ENCODE measurements around the gene PILRA.
"Not testable (repeated sequence)": the region's sequence is repeated elsewhere in the genome, so short reads cannot be mapped to it uniquely, and the experiment has no call there.

Gene PILRA

DNA sequence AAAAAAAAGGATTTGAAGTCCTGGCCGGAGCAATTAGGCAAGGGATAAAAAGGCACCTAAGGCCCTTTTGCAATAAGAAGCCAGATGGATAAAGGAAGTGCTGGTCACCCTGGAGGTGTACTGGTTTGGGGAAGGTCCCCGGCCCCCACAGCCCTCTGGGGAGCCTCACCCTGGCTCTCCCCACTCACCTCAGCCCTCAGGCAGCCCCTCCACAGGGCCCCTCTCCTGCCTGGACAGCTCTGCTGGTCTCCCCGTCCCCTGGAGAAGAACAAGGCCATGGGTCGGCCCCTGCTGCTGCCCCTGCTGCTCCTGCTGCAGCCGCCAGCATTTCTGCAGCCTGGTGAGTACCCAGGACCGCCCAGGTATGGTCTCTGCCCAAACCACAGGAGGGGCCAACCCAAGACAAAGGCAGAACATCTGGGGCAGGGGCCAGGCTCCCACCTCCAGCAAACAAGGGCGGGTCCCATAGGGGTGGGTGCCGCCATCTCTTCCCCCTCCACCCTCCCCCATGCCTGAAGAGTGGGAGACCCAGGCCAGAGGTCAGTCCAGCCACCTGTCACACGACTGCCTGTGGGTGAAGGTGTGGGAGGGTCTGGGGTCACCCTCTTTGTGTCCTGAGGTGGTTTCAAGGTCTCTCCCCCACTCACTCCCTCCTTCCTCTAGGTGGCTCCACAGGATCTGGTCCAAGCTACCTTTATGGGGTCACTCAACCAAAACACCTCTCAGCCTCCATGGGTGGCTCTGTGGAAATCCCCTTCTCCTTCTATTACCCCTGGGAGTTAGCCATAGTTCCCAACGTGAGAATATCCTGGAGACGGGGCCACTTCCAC is 15.0 kb upstream of the PILRA start, which contains the start of gene PILRB:
PILRB (plus strand) TSS at position 91 of the 830 bp plus-strand sequence; CDS start at position 277, 186 bp downstream.
- DNase-seq: no peak

DNA sequence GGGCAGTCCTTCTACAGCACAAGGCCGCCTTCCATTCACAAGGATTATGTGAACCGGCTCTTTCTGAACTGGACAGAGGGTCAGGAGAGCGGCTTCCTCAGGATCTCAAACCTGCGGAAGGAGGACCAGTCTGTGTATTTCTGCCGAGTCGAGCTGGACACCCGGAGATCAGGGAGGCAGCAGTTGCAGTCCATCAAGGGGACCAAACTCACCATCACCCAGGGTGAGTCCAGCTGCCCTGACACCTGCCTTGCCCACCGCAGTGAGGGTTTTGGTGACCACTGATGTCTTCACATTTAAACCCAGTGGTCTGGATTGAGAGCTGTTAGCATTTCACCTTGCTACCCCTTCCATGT is 14.5 kb upstream of the PILRA start:
- DNase-seq: no peak

DNA sequence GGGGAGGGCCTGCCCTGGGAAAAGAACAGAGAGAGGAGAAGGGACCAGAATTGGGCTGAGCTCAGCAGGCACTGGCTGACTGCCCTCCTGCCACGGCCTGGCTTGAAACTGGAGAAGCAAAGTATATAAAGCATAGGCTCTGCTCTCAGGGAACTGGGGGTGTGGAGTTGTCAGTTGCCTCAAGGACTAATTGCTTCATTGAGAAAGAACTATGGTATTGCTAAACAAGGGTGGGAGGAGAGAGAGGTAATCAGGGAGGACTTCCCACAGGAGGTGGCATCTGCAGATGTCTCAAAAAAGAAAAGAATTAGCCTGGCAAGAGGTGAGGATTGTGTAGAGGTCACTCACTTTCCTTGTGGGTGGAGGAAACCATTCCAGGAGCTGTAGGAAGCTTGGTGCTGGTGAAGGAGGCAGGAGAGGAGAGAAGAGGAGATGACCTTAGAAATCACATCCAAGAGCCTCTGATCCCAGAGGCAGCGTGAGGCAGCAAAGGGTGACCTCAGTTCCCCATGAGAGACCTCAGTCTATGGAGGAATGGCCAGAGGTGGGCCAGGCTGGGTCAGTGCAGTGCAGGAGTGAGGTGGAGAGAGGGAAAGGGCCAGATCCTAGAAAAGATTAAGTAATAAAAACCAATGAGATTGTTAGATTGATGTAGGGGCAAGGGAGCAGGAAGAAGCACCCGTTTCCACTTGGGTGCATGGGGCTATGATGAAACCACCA is 13.0 kb upstream of the PILRA start:
- no peak for DNase-seq

DNA sequence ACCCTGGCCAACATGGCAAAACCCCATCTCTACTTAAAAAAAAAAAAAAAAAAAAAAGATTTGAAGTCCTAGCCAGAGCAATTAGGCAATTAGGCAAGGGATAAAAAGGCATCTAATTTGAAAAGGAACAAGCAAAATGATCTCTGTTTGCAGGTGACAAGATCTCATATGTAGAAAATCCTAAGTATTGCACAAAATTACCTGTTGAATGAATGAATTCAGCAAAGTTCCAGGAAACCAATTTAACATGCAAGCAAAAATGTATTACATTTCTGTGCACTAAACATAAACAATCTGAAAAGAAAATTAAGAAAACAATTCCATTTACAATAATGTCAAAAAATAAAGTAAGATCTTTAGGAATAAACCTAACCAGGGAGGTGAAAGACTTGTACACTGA is 10.2 kb upstream of the PILRA start:
- no peak for DNase-seq

DNA sequence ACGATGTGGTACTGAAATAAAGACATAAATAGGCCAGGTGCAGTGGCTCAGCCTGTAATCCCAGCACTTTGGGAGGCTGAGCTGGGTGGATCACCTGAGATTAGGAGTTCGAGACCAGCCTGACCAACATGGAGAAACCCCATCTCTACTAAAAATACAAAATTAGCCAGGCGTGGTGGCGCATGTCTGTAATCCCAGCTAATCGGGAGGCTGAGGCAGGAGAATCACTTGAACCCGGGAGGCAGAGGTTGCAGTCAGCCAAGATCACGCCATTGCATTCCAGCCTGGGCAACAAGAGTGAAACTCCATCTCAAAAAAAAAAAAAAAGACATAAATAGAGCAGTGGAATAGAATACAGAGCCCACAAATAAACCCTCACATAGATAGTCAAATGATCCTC is 9.5 kb upstream of the PILRA start:
- not testable (repeated sequence) for DNase-seq

DNA sequence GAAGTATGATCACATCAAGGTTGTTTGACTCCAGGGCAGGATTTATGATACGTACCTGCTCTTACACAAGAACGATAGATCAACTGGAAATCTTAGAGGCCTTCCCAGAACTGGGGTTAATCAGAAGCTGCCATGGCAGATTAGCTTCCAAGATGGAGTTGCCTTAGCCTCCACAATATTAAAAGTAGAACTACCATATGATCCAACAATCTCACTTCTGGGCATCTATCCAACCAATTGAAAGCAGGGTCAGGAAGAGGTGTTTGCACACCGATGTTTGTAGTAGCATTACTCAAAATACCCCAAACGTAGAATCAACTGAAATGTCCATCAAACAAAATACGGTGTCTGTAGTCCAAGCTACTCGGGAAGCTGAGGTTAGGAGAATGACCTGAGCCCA is 8.8 kb upstream of the PILRA start:
- no peak for DNase-seq

DNA sequence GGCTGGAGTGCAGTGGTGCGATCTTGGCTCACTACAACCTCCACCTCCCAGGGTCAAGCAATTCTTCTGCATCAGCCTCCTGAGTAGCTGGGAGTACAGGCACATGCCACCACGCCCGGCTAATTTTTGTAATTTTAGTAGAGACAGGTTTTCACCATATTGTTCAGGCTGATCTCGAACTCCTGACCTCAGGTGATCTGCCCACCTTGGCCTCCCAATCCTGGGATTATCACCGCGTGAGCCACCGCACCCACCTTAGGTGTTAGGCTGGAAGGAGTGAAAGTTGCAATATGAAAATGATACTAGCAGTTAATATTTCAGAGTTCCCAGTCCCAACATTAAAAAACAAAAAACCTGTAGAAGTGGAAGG is 7.3 kb upstream of the PILRA start:
- DNase-seq: not testable (repeated sequence)

DNA sequence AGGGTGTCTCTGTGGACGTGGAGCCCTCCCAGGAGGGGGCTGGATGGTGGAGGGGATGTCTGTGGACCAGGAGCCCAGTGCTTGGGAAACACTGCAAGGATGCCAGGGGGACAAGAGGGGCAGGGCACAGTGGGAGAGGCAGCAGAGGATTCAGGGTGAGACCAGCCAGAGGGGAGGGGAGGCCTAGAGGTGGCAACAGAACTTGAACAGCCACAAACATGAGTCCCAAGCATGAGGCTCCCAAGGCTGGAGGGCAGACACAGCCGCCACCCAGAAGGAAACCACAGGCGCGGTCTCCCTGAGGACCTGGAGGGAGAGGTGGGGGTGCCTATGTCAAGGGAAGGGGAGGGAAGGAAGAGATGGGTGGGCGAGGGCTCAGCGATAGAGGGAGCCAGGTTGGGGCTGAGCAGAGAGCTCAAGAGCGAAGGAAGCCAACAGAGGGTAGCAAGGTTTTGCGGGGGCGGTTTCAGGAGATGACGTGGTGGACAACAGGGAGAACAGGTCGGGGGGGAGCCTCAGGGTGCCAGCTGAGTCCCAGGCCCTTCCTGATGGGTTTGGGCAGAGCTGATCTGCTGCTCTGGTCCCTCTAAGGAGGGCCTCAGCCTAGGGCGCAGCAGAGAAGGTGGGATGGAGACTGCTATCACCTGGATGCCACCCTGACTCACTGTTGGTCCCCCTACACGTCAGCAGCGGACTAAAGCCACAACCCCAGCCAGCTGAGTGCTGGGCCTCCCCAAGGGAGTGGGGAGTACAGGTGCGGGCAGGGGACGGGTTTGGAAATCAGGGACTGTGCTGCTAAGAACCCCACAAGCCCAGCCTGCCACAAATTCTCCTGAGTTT is 6.7 kb upstream of the PILRA start:
- peak; percentile 64 for DNase-seq

DNA sequence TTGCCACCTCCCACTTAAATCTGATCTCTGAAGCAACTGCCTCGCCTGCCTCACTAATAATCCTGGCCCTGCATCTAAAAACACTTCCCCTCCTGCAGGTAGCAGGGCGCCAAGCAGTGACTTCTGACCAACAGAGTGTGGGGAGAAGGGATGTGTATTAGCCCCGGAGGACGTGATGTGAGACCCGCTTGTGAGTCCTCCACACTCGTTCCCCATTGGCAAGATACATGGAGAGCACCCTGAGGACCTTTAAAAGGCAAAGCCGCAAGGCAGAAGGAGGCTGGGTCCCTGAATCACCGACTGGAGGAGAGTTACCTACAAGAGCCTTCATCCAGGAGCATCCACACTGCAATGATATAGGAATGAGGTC is 6.1 kb upstream of the PILRA start:
- no peak for DNase-seq

DNA sequence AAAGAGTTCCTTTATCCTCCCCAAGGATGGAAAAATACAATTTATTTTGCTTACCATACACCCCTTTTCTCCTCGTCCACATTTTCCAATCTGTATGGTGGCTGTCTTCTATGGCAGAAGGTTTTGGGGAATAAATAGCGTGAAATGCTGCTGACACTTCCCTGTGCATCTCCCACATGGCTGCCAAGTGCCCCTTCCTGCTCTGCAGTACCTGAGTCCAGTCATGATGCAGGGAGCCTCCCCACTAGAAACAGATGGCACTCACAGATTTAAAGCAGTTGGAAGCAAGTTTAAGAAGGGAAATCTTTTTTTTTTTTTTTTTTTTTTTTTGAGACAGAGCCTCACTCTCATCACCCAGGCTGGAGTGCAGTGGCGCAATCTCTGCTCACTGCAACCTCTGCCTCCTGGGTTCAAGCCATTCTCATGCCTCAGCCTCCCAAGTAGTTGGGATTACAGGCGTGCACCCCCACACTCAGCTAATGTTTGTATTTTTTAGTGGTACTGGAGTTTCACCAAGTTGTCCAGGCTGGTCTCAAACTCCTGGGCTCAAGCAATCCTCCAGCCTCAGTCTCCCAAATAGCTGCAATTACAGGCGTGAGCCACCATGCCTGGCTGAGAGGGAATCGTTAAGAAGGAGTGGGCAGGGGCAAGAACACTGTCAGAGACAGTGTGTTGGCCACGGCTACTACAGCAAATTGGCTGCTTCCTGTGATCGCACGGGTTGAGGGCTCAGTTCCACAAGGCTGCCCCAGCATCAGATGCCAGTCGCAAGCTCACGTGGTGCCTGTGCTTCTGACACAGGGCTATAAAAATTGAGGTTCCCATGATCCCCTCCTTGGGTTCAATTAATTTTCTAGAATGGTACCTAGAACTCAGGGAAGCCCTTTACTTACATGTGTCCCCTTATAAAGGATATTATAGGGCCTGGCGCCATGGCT is 5.3 kb upstream of the PILRA start:
- peak; percentile 52 for DNase-seq

DNA sequence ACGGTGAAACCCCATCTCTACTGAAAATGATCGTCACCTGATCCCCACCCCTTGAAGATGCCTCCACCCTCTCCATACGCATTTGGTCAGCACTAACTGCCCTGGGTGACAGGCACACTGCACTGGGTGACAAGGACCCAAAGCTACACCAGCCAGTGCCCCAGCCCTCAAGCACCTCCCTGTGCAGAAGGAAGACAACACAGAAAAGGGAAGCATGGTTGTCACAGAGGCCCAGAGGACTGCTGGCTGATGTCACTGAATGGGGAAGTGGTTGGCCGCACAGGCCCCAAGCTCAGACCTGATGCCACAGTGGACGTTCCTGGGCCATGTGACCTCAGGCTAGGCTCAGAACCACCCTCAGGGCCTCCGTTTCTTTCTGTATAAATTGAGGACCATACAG is 4.2 kb upstream of the PILRA start:
- peak; percentile 96 for DNase-seq

DNA sequence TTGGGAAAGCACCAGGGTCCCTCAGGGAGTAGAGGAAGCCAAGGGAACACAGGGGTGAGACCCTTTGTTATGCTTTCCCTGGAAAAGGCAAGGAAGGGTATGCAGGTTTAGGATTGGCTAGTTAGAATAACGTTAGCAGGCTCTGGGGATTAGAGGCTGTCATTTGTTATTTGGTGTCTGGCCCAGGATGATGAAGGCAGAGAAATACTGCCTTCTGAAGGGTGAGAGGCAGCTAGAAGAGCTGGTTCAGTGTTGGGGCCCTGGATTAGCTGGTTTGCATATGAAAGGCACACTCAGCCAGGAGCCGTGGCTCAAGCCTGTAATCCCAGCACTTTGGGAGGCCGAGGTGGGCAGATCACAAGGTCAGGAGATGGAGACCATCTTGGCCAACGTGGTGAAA is 3.0 kb upstream of the PILRA start:
- DNase-seq: no peak

DNA sequence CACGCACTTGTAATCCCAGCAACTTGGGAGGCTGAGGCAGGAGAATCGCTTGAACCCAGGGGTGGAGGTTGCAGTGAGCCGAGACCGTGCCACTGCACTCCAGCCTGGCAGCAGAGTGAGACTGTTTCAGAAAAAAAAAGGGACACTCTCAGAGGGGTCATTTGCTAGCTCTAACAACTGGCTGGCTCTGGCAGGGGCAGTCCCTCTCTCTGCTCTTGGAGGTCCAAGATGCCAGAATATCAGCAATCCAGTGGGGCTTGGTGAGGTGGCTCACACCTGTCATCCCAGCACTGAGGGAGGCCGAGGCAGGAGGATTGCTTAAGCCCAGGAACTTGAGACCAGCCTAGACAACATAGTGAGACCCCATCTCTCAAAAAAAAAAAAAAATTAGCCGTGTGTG is 2.5 kb upstream of the PILRA start:
- no peak for DNase-seq

DNA sequence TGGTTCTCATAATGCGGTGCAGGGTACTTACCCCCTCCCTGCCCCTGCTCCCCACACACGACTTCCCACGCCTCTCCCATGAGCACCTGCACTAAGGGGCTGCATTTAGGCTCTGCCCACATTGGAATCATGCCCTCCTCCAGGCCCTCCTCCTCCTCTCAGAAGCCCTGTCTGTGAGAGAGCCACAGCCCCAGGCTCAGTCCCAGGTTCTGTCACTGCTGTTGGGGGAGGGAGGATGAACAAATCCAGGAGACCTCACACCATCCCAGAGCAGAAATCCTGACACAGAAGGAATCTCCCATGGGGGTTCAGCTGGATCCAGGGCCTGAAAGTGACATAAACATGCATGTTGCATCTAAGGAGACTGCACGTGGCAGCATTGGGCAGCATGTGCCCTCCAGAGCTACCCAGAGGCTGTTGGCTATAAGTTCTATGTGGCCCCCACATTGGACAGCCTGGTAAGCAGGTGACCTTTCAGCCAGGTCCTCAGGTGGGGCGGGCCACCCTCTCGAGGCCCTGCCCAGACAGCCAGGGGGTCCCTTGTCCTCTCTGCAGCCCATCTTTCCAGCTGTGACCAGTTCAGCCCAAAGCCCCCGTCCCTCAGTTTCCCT is 1.6 kb upstream of the PILRA start:
- DNase-seq: no peak

DNA sequence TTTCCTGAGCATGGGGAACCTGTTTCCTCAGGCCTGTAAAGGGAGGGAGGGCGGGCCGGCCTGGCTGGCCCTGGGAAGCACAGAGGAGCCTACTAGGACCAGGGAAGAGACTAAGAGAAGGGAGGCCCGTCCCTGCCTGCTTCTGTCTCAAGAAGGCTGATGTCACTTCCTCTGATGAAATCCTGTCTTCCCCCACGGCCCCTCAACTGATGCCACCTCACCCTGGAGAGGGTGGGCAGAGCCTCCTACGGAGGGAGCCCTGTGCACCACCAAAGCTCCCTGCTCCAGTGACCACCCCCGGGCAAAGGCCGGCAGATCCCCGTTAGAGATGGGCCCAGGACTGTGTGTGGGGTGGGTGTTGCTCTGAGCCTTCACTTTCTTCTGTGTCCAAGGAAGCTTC is 1.0 kb upstream of the PILRA start:
- DNase-seq: peak; percentile 85

DNA sequence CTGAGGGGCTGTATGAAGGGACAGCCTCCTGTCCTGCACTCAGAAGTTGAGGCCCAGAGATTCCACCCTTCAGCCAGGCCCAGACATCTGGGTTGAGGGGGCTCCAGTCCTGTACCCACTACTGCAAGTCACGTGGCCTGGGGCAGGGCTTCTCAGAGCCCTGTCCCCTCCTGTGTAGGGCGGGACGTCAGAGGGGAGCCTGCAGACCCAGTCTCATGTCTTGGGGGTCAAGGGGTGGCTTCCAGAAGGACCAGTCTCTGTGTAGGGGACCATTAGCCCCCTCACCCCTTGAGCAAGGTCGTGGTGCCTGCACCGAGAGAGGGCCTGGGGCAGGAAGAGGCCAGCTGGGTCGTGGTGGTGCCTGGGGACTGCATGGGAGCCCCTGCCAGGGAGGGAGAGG is 593 bp upstream of the PILRA start:
- no peak for DNase-seq

DNA sequence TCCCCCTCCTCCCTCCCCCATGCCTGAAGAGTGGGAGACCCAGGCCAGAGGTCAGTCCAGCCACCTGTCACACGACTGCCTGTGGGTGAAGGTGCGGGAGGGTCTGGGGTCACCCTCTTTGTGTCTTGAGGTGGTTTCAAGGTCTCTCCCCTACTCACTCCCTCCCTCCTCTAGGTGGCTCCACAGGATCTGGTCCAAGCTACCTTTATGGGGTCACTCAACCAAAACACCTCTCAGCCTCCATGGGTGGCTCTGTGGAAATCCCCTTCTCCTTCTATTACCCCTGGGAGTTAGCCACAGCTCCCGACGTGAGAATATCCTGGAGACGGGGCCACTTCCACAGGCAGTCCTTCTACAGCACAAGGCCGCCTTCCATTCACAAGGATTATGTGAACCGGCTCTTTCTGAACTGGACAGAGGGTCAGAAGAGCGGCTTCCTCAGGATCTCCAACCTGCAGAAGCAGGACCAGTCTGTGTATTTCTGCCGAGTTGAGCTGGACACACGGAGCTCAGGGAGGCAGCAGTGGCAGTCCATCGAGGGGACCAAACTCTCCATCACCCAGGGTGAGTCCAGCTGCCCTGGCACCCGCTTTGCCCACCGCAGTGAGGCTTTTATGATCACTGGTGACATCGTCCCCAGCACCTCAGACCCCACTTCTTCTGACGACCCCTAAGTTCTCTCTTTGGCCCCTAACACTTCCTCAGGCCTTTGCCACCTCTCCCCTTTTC is 747 bp downstream of the PILRA start:
- not testable (repeated sequence) for DNase-seq

DNA sequence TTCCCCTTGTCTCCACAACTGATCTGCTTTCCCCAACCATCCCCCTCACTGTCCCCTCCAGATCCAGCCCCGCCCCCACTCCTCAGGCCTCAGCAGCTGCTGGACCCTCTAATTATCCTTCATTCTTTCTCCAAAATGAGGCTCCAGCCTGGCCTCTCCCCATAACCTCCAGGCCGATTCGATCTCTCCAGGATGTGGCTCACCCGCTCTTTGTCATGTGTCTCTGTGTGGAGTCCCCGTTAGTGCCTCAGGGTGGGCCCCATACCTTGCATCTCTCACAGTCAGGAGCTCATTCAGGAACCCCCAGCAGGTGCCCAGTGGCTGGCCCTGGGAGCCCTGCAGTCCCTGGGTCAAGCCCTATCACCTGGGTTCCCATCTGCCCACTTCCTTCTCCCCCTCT is 1.3 kb downstream of the PILRA start:
- peak; percentile 44 for DNase-seq

DNA sequence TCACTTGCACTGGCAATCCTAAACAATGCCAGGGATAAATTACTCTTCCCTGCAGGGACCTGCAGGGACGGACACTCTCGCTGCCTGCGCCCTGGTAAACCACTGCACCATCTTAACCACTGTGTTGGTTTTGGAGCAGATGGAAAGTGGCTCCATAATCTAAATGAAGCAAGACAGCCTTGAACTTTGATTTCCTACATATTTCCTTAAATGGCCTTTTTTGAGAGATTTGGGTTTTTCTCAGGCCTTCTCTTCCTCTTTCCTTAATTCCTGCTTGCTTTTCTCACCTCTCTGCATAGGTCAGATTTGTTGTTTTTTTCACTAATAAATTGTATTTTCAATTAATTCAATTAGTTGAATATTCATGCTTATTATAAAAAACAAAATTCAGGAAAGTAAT is 2.8 kb downstream of the PILRA start:
- no peak for DNase-seq

DNA sequence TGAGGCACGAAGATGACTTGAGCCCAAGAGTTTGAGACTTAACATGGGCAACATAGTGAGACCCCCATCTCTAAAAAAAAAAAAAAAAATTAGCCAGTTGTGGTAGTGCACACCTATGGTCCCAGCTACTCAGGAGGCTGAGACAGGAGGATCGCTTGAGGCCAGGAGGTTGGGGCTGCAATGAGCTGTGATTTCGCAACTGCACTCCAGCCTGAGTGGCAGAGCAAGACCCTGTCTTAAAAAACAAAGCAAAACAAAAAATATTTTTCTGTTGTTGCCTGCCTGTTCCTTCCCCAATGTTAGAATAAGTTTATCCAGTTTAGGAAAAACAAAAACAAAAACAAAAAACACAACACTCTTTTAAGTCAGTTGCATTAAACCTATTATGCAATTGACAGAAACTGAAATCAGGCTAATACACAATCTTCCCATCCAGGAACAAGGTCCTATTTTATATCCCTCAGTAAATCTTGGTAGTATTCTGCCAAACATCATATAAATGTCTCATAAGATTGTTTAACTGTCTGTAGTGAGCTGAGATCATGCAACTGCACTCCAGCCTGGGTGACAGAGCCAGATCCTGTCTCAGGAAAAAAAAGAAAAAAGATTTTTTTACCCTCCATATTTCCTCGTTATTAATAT is 4.9 kb downstream of the PILRA start:
- DNase-seq: no peak

DNA sequence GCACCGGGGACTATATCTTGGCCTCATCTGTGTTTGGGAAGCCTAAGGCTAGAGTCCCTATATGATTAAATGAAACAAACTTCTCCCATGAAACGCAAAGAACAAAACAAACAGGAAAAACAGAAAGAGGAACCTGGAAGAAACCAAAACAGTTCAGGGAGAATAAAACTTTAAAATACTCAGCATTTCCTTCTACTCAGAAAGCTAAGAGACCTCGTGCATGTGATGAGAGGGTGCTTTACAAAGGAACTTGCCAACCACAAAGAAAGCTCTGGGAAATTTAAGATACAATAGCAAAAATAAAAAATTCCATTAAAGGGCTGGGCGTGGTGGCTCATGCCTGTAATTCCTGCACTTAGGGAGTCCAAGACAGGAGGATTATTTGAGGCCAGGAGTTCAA is 6.9 kb downstream of the PILRA start:
- no peak for DNase-seq

Measured in hematopoietic multipotent progenitor cell treated with erythropoietin and hydrocortisone succinate and interleukin-3 and kit ligand, for 4 days (in vitro differentiated cells).